BE2C (cell line): ENCODE results near the gene IQUB.
"Not testable (repeated sequence)": the region's sequence is repeated elsewhere in the genome, so short reads cannot be mapped to it uniquely, and the experiment has no call there.

ENCODE experiments used
- DNase-seq: peaks from one replicate; pipeline ENCODE4 v3.0.0-alpha.2; 2020
- H3K27me3 ChIP-seq: fragments of 250-450 bp; sonication (Bioruptor Pico); 2 replicates; pipeline ENCODE4 v1.5.1; 2020; ENCODE audit warnings: mild to moderate bottlenecking
- H3K36me3 ChIP-seq: fragments of 250-450 bp; sonication (Bioruptor Pico); 2 replicates; pipeline ENCODE4 v1.5.1; 2020; ENCODE audit warnings: mild to moderate bottlenecking
- H3K4me1 ChIP-seq: fragments of 250-450 bp; sonication (Bioruptor Pico); 2 replicates; pipeline ENCODE4 v1.5.1; 2020
- H3K4me3 ChIP-seq: 2 replicates; pipeline ENCODE4 v1.5.1; 2011; ENCODE audit warnings: low read depth, low read length
- H3K9me3 ChIP-seq: fragments of 250-450 bp; sonication (Bioruptor Pico); 2 replicates; pipeline ENCODE4 v1.5.1; 2020
- TF ChIP-seq, protein P1 (sequence below): IDR thresholded peaks from 2 replicates; pipeline ENCODE4 v1.5.1; 2012; ENCODE audit warnings: mild to moderate bottlenecking, low read depth, low read length

IQUB gene

DNA sequence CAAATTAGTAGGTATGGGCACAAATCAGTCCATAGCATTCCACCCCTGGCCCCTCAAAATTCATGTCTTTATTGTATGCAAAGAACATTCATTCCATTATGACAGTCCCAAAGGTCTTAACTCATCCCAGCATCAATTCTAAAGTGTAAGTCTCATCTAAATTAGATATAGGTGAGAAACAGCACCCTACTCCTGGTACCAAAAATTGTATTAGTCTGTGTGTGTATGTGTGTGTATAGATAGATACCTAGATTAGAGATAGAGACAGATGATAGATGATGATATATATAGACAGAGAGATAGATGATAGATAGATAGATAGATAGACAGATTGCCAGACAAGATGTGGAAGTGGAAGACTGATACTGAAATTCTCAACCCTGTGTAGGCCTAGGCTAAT, 109.9 kb downstream of the IQUB start:
- Histone ChIP-seq H3K27me3 (no peaks in the 10 kb centered on the region), H3K9me3 (no peaks in the 10 kb centered on the region), H3K36me3 (no peaks in the 10 kb centered on the region; the same call in 1 of the 2 replicates), H3K4me3 (no peak overlapping the region), H3K4me1 (no peaks in the 10 kb centered on the region)
- TF ChIP-seq, protein P1, sequence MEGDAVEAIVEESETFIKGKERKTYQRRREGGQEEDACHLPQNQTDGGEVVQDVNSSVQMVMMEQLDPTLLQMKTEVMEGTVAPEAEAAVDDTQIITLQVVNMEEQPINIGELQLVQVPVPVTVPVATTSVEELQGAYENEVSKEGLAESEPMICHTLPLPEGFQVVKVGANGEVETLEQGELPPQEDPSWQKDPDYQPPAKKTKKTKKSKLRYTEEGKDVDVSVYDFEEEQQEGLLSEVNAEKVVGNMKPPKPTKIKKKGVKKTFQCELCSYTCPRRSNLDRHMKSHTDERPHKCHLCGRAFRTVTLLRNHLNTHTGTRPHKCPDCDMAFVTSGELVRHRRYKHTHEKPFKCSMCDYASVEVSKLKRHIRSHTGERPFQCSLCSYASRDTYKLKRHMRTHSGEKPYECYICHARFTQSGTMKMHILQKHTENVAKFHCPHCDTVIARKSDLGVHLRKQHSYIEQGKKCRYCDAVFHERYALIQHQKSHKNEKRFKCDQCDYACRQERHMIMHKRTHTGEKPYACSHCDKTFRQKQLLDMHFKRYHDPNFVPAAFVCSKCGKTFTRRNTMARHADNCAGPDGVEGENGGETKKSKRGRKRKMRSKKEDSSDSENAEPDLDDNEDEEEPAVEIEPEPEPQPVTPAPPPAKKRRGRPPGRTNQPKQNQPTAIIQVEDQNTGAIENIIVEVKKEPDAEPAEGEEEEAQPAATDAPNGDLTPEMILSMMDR = no peak
- no peak for DNase-seq

DNA sequence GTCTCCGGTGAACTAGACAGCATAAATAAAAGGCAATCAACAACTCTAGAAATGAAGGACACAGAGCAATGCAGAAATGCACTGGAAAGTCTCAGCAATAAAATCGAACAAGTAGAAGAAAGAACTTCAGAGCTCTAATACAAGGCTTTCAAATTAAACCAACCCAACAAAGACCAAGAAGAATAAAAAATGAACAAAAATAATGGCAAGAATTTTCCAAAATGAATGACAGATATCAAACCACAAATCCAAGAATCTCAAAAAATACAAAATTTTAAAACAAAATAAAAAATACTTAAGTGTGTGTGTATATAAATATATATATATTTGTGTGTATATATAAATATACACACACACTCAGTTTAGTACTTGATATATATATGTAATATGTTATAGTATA, 110.8 kb downstream of the IQUB start:
- Histone ChIP-seq H3K9me3 (no peaks in the 10 kb centered on the region; the same call in 1 of the 2 replicates), H3K4me3 (no peak overlapping the region), H3K36me3 (no peaks in the 10 kb centered on the region; the same call in 1 of the 2 replicates), H3K27me3 (no peaks in the 10 kb centered on the region), H3K4me1 (no peaks in the 10 kb centered on the region)
- TF ChIP-seq, protein P1 = no peak
- no peak for DNase-seq

DNA sequence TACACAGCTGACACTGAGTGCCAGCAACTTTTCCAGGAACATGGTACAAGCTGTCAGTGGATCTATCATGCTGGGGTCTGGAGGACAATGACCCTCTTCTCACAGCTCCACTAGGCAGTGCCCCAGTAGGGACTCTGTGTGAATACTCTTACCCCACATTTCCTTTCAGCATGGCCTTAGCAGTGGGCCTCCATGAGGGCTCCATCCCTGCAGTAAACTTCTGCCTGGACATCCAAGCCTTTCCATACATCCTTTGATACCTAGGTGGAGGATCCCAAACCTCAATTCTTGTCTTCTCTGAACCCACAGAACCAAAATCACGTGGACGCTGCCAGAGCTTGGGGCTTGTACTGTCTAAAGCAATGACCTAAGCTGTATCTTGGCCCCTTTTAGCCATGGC, 116.8 kb downstream of the IQUB start:
- no peak overlapping the region for H3K4me3 ChIP-seq

DNA sequence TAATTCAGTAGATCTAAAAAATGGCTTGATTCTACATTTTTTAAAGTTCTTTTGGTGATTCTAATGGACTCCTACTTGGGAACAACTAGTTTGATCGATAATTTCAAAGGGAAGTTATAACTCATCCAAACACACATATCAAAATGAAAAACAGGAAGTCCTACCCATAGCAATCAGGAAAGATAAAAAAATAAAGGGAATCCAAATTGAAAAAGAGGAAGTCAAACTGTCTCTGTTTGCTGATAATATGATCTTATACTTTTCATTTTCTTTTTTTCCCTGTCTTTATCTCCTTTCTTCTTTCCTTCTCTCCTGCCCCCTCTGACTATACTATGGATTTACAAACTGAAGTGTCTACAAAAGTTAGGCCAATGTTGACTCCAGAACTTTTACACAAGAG, 118.8 kb downstream of the IQUB start:
- Histone ChIP-seq H3K27me3 (no peaks in the 10 kb centered on the region), H3K36me3 (no peaks in the 10 kb centered on the region; the same call in 1 of the 2 replicates), H3K9me3 (peaks cover 7% of the 10 kb centered on the region), H3K4me1 (no peaks in the 10 kb centered on the region), H3K4me3 (no peak overlapping the region)
- DNase-seq = no peak
- TF ChIP-seq, protein P1 = no peak

More for the DNA sequence above, 116.8 kb downstream of the IQUB start:
- TF ChIP-seq, protein P1 = no peak
- Histone ChIP-seq H3K9me3 (peaks cover 7% of the 10 kb centered on the region), H3K4me1 (no peaks in the 10 kb centered on the region), H3K27me3 (no peaks in the 10 kb centered on the region), H3K36me3 (no peaks in the 10 kb centered on the region; the same call in 1 of the 2 replicates)
- DNase-seq = no peak

GRCh38 chr7:123410273-123410904, 124.0 kb downstream of the IQUB start:
- no peaks in the 10 kb centered on the region for H3K9me3 ChIP-seq
- TF ChIP-seq, protein P1 = no peak
- H3K4me3 ChIP-seq = no peak overlapping the region
- no peaks in the 10 kb centered on the region for H3K36me3 ChIP-seq
- H3K4me1 ChIP-seq = no peaks in the 10 kb centered on the region; the same call in 1 of the 2 replicates
- H3K27me3 ChIP-seq = no peaks in the 10 kb centered on the region
- no peak for DNase-seq

- DNase-seq, H3K27me3 ChIP-seq, H3K36me3 ChIP-seq, H3K4me1 ChIP-seq, H3K4me3 ChIP-seq, H3K9me3 ChIP-seq: not testable (repeated sequence)
Observed at GRCh38 chr7:123407951-123408350, 126.4 kb downstream of the IQUB start.
